PC-9 (cell line): Measurements from ENCODE around the gene HSD17B10.
"Not testable (repeated sequence)": the region's sequence is repeated elsewhere in the genome, so short reads cannot be mapped to it uniquely, and the experiment has no call there.

Source experiments
- CTCF ChIP-seq: fragments of 200-600 bp; sonication (generic); conservative IDR thresholded peaks from 2 replicates; pipeline ENCODE4 v1.6.1; 2017; ENCODE audit warnings: mixed run types, antibody characterized with exemption, mild to moderate bottlenecking, moderate library complexity
- EZH2 ChIP-seq: fragments of 200-600 bp; sonication (generic); IDR thresholded peaks from 2 replicates; pipeline ENCODE4 v1.8.0; 2017; ENCODE audit warnings: antibody characterized with exemption, low read depth

GRCh38 chrX:53468659-53469058 lies 34.5 kb upstream of the HSD17B10 start:
- not testable (repeated sequence) for TF ChIP-seq CTCF, EZH2
